Astrocyte (in vitro differentiated cells and primary cell): ENCODE measurements around the gene HDAC10. TPM values are rescaled to one million over a fixed set of nuclear protein-coding genes. Genes with fewer than 3 reads are reported as not detected.

Source experiments
- DNase-seq: peaks from one replicate; pipeline ENCODE4 v3.0.0-alpha.2; 2010; ENCODE audit warnings: low read depth
- FAIRE-seq: peaks from 2 replicates; lab custom pipeline; 2011; peaks lifted over from hg19 to GRCh38; lab: Jason Lieb, UNC
- H2AFZ ChIP-seq: 2 replicates; pipeline ENCODE4 v1.6.0; 2012; ENCODE audit warnings: low read depth, low read length, inconsistent platforms
- H3K27ac ChIP-seq: 2 replicates; pipeline ENCODE4 v1.5.1; 2011; ENCODE audit warnings: low read depth, low read length, inconsistent platforms
- H3K27me3 ChIP-seq: 2 replicates; pipeline ENCODE4 v1.6.0; 2011; ENCODE audit warnings: low read length, inconsistent platforms; ENCODE audit not compliant: insufficient read depth
- H3K36me3 ChIP-seq: 2 replicates; pipeline ENCODE4 v1.5.1; 2011; ENCODE audit warnings: low read length, inconsistent platforms; ENCODE audit not compliant: insufficient read depth
- H3K4me1 ChIP-seq: 2 replicates; pipeline ENCODE4 v1.5.1; 2011; ENCODE audit warnings: low read length, inconsistent platforms; ENCODE audit not compliant: insufficient read depth
- H3K4me2 ChIP-seq: 2 replicates; pipeline ENCODE4 v1.6.0; 2012; ENCODE audit warnings: low read length, inconsistent platforms
- H3K4me3 ChIP-seq: 2 replicates; pipeline ENCODE4 v1.5.1; 2011; ENCODE audit warnings: low read depth, mild to moderate bottlenecking, low read length, inconsistent platforms; ENCODE audit not compliant: insufficient read depth
- H3K79me2 ChIP-seq: 2 replicates; pipeline ENCODE4 v1.6.0; 2012; ENCODE audit warnings: mild to moderate bottlenecking, low read length, inconsistent platforms; ENCODE audit not compliant: insufficient read depth
- H3K9ac ChIP-seq: 2 replicates; pipeline ENCODE4 v1.6.0; 2012; ENCODE audit warnings: mild to moderate bottlenecking, low read length, inconsistent platforms
- H3K9me3 ChIP-seq: 2 replicates; pipeline ENCODE4 v1.5.1; 2012; ENCODE audit warnings: low read depth, mild to moderate bottlenecking, low read length, inconsistent platforms; ENCODE audit not compliant: insufficient read depth
- H4K20me1 ChIP-seq: 2 replicates; pipeline ENCODE4 v1.6.0; 2012; ENCODE audit warnings: low read length, inconsistent platforms; ENCODE audit not compliant: insufficient read depth
- H3K27ac Mint-ChIP-seq: one replicate; pipeline ENCODE4 v1.8.0; 2021; ENCODE audit warnings: mild to moderate bottlenecking, mixed read lengths; ENCODE audit not compliant: unreplicated experiment
- H3K27me3 Mint-ChIP-seq: one replicate; pipeline ENCODE4 v1.8.0; 2021; ENCODE audit warnings: low read depth, mixed read lengths; ENCODE audit not compliant: unreplicated experiment
- H3K36me3 Mint-ChIP-seq: one replicate; pipeline ENCODE4 v1.8.0; 2021; ENCODE audit warnings: low read depth, mixed read lengths; ENCODE audit not compliant: unreplicated experiment
- H3K4me1 Mint-ChIP-seq: one replicate; pipeline ENCODE4 v1.8.0; 2021; ENCODE audit warnings: low read depth, mixed read lengths; ENCODE audit not compliant: unreplicated experiment
- H3K4me3 Mint-ChIP-seq: one replicate; pipeline ENCODE4 v1.8.0; 2021; ENCODE audit warnings: mild to moderate bottlenecking, moderate library complexity, mixed read lengths; ENCODE audit not compliant: unreplicated experiment
- H3K9me3 Mint-ChIP-seq: one replicate; pipeline ENCODE4 v1.8.0; 2021; ENCODE audit warnings: mild to moderate bottlenecking, mixed read lengths; ENCODE audit not compliant: unreplicated experiment
- CTCF ChIP-seq: IDR thresholded peaks from 2 replicates; pipeline ENCODE4 v1.5.1; 2011; ENCODE audit warnings: low read depth, mild to moderate bottlenecking, inconsistent platforms, low read length, moderate library complexity; ENCODE audit not compliant: insufficient read depth
- EZH2 ChIP-seq: IDR thresholded peaks from 2 replicates; pipeline ENCODE4 v1.6.1; 2012; ENCODE audit warnings: mild to moderate bottlenecking, low read length, inconsistent platforms; ENCODE audit not compliant: insufficient read depth
- total RNA-seq: library from RNA; stranded (reverse); gene quantifications from 2 replicates; pipeline ENCODE4 v1.2.1, GENCODE V29; 2021

HDAC10 gene
- total RNA-seq, 1 donor from 2014 or later = 46.5 TPM

GRCh38 chr22:50233223-50233622 is 17.8 kb downstream of the HDAC10 start:
- peaks cover 65% of the 10 kb centered on the region for H4K20me1 ChIP-seq
- Mint-ChIP-seq H3K4me1 (peaks cover 7% of the 10 kb centered on the region), H3K27me3 (no peaks in the 10 kb centered on the region), H3K9me3 (no peaks in the 10 kb centered on the region), H3K36me3 (peaks cover 17% of the 10 kb centered on the region), H3K27ac (no peak overlapping the region), H3K4me3 (no peak overlapping the region)
- no peak overlapping the region for H3K4me3 ChIP-seq
- DNase-seq (no peak), FAIRE-seq (no peak)
- no peaks in the 10 kb centered on the region for H3K4me1 ChIP-seq
- H3K27ac ChIP-seq = no peak overlapping the region
- no peak overlapping the region for H3K4me2 ChIP-seq
- no peak overlapping the region for H2AFZ ChIP-seq
- H3K9ac ChIP-seq = no peak overlapping the region
- peaks cover 4% of the 10 kb centered on the region for H3K9me3 ChIP-seq
- H3K36me3 ChIP-seq = no peaks in the 10 kb centered on the region
- peaks cover 48% of the 10 kb centered on the region for H3K79me2 ChIP-seq
- H3K27me3 ChIP-seq = no peaks in the 10 kb centered on the region
- TF ChIP-seq CTCF (no peak), EZH2 (no peak)

- Mint-ChIP-seq H3K27ac (no peak overlapping the region), H3K36me3 (peaks cover 17% of the 10 kb centered on the region), H3K9me3 (no peaks in the 10 kb centered on the region), H3K4me3 (no peak overlapping the region), H3K4me1 (peaks cover 7% of the 10 kb centered on the region), H3K27me3 (no peaks in the 10 kb centered on the region)
- no peak overlapping the region for H3K4me3 ChIP-seq
- DNase-seq (no peak), FAIRE-seq (no peak)
- no peak overlapping the region for H2AFZ ChIP-seq
- no peaks in the 10 kb centered on the region for H3K27me3 ChIP-seq
- H3K4me2 ChIP-seq = no peak overlapping the region
- TF ChIP-seq EZH2 (no peak), CTCF (no peak)
- H4K20me1 ChIP-seq = peaks cover 60% of the 10 kb centered on the region
- no peaks in the 10 kb centered on the region for H3K4me1 ChIP-seq
- H3K9me3 ChIP-seq = peaks cover 4% of the 10 kb centered on the region
- no peak overlapping the region for H3K9ac ChIP-seq
- peaks cover 43% of the 10 kb centered on the region for H3K79me2 ChIP-seq
- H3K36me3 ChIP-seq = no peaks in the 10 kb centered on the region
- no peak overlapping the region for H3K27ac ChIP-seq
These were observed 18.4 kb downstream of the HDAC10 start for GRCh38 chr22:50232481-50233151.

- no peak overlapping the region for H3K27ac ChIP-seq
- Mint-ChIP-seq H3K4me1 (no peaks in the 10 kb centered on the region), H3K4me3 (no peak overlapping the region), H3K27ac (no peak overlapping the region), H3K36me3 (peaks cover 15% of the 10 kb centered on the region), H3K9me3 (no peaks in the 10 kb centered on the region), H3K27me3 (no peaks in the 10 kb centered on the region)
- H3K36me3 ChIP-seq = no peaks in the 10 kb centered on the region
- no peak for DNase-seq
- H2AFZ ChIP-seq = no peak overlapping the region
- TF ChIP-seq EZH2 (no peak), CTCF (no peak)
- H4K20me1 ChIP-seq = peaks cover 42% of the 10 kb centered on the region
- H3K4me2 ChIP-seq = no peak overlapping the region
- no peak overlapping the region for H3K4me3 ChIP-seq
- no peak overlapping the region for H3K9ac ChIP-seq
- H3K79me2 ChIP-seq = peaks cover 17% of the 10 kb centered on the region
- H3K4me1 ChIP-seq = no peaks in the 10 kb centered on the region
- no peaks in the 10 kb centered on the region for H3K27me3 ChIP-seq
- FAIRE-seq = no peak
- no peaks in the 10 kb centered on the region for H3K9me3 ChIP-seq
These were observed 21.7 kb downstream of the HDAC10 start for GRCh38 chr22:50229370-50229769.
